Frontal cortex (tissue), 4 donors: ENCODE results near the gene UCMA. TPM values are rescaled to one million over a fixed set of nuclear protein-coding genes. Genes with fewer than 3 reads are reported as not detected.

Experiments
- DNase-seq, 2 donors: peaks; one replicate each; pipeline ENCODE4 v3.0.0; 2012; ENCODE audit warnings: low spot score in 2 of 2
- FAIRE-seq: peaks from 2 replicates; lab custom pipeline; 2012; peaks lifted over from hg19 to GRCh38; lab: Jason Lieb, UNC
- small RNA-seq: library from RNA; depleted of rRNA; stranded (forward); fragments of <200 nt; gene quantifications from one replicate; pipeline ENCODE3, GENCODE V24; 2014
- total RNA-seq: library from RNA; depleted of rRNA; stranded (reverse); fragments of >200 nt; gene quantifications from one replicate; pipeline ENCODE4 v1.2.3, GENCODE V29; 2014
- donor health status: control.
- donor health status: control.
- donor health status: control.

The UCMA gene
- total RNA-seq, 1 donor from 2014 or later: not detected

DNA sequence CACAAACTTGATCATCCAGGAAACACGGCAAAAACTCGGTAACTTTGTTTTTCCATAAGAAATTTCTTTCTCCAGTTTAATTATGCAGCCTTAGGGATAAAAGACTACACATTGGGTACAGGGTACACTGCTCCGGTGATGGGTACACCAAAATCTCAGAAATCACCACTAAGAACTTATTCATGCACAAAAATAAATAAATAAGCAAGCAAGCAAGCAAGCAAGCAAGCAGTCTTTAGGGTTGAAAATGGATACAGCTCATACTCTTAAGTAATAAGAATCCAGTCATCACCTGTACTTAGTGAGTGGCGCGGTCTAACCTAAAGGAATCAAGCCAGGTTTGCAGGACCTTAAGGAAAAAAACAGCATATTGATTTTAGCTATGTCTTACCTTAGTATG lies 42.8 kb downstream of the UCMA start:
- DNase-seq (no peak), FAIRE-seq (no peak)

DNA sequence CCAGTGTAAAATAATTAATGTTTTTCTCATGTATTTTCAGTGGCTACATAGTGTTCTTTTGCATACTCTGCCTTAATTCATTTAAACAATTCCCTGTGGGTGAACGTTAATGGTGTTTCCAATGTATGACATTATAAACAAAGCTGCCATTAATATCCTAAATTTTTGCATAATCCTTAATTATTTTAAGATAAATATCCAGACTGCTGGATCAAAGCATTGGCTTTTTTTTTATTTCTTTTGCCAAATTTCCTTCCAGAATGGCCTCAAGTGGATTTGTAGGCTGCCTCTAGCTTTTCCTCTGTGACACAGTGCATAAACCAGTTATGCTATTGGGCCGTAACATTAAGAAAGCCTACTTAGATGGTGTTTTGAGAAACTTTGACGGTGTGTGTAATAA lies 43.4 kb downstream of the UCMA start:
- FAIRE-seq (no peak), DNase-seq (no peak)

DNA sequence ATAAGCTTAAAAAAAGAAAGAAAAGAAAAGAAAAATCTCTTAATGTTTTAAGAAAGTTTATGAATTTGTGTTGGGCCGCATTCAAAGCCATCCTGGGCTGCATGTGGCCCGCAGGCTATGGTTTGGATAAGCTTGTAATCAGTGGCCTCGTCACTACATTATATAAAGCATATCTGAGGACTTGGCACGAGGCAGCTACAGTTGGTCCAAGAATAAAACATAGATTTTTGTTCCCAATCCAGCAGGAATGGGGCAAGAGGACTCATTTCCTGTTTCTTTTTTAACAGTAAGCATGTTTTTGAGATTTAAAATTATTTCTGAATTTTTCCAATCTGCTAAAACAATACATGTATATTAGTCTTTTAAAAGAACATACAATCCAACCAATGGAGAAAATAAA lies 44.2 kb downstream of the UCMA start:
- FAIRE-seq: no peak

GRCh38 chr10:13188593-13188992 lies 45.6 kb downstream of the UCMA start:
- DNase-seq: no peak
- FAIRE-seq: no peak

More for the DNA sequence above, 44.2 kb downstream of the UCMA start:
- no peak for DNase-seq

- DNase-seq: no peak
- no peak for FAIRE-seq
These were observed 47.0 kb downstream of the UCMA start for GRCh38 chr10:13187135-13187534.

- FAIRE-seq (no peak), DNase-seq (no peak)
These were observed 49.3 kb downstream of the UCMA start for GRCh38 chr10:13184730-13185514.

- FAIRE-seq: no peak
- DNase-seq: no peak
These were observed 49.9 kb downstream of the UCMA start for GRCh38 chr10:13184276-13184675.

DNA sequence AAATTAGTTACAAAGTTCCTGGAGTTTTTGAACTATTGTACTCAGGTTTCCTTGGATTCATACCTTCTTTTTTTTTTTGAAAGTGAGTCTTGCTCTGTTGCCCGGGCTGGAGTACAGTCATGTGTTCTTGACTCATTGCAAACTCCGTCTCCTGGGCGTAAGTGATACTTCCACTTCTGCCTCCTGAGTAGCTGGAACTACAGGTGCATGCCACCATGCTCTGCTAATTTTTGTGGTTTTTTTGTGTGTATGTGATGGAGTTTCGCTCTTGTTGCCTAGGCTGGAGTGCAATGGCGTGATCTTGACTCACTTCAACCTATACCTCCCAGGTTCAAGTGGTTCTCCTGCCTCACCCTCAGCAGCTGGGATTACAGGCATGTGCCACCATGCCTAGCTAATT lies 50.5 kb downstream of the UCMA start:
- FAIRE-seq (no peak), DNase-seq (no peak)

DNA sequence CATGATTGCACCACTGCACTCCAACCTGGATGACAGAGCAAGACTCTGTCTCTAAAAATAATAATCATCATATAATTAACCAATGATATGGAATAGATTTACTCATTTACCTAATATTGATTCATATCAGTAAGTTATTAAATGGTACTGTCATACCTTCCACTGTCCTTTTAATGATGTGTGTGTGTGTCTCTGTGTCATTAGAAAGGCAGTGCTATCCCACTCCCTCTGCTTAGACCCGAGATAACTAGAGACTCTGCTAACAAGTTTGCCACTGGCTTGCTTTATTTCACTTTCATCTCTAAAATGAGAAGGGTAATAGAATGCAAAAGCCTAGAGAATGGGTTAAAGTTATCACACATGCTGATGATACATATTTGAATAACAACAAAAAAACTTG lies 51.8 kb downstream of the UCMA start:
- DNase-seq: no peak
- FAIRE-seq: no peak

GRCh38 chr10:13180788-13181187 lies 53.4 kb downstream of the UCMA start:
- FAIRE-seq (no peak), DNase-seq (no peak)

GRCh38 chr10:13173616-13174015 lies 60.6 kb downstream of the UCMA start:
- FAIRE-seq (no peak), DNase-seq (no peak)

Small RNAs within 50 kb of the gene (small RNA-seq; reads per million reads assigned to genes)
- not detected for gene RNU6-6P

Other genes starting within 250 kb of the UCMA start
- 18.8 TPM for gene CCDC3, start 232.7 kb downstream of the UCMA start, total RNA-seq
- 75.4 TPM for gene OPTN, start 134.2 kb downstream of the UCMA start, total RNA-seq
- 2.4 TPM for gene MCM10, start 72.8 kb downstream of the UCMA start, total RNA-seq
- gene PHYH, start 65.7 kb upstream of the UCMA start, total RNA-seq: 27.3 TPM
- gene SEPHS1, start 113.9 kb upstream of the UCMA start, total RNA-seq: 38.7 TPM